SK-N-SH treated with all-trans-retinoic acid at 6 μM for 48 hours (cell line): ENCODE measurements around the gene VPS13D.

Experiments
- ATAC-seq: fragments of 200-7000 bp; cut with Tn5 transposase; 3 replicates; pipeline ENCODE4 v1.9.1; 2020; ENCODE audit warnings: mild to moderate bottlenecking, moderate library complexity
- ARNTL ChIP-seq: fragments of 450-650 bp; formaldehyde crosslinking; IDR thresholded peaks from 2 replicates; pipeline ENCODE4 v1.5.0; 2020; ENCODE audit warnings: low read depth, mild to moderate bottlenecking, moderate library complexity, borderline replicate concordance
- BACH2 ChIP-seq: fragments of 250-450 bp; sonication (Bioruptor Pico); IDR thresholded peaks from 2 replicates; pipeline ENCODE4 v1.9.0; 2021; ENCODE audit warnings: mild to moderate bottlenecking, borderline replicate concordance
- CREB5 ChIP-seq: fragments of 250-450 bp; sonication (Bioruptor Pico); IDR thresholded peaks from 2 replicates; pipeline ENCODE4 v1.5.1; 2020; ENCODE audit warnings: low read depth, mild to moderate bottlenecking, moderate library complexity
- CSDC2 ChIP-seq: fragments of 250-450 bp; sonication (Bioruptor Pico); IDR thresholded peaks from 2 replicates; pipeline ENCODE4 v1.5.0; 2020; ENCODE audit warnings: mild to moderate bottlenecking, moderate library complexity
- CSRNP3 ChIP-seq: fragments of 250-450 bp; sonication (Bioruptor Pico); IDR thresholded peaks from 2 replicates; pipeline ENCODE4 v1.5.1; 2021; ENCODE audit warnings: mild to moderate bottlenecking, moderate library complexity
- GLIS3 ChIP-seq: fragments of 250-450 bp; sonication (Bioruptor Pico); IDR thresholded peaks from 2 replicates; pipeline ENCODE4 v1.5.0; 2020; ENCODE audit warnings: mild to moderate bottlenecking, moderate library complexity
- ISL1 ChIP-seq: fragments of 250-450 bp; sonication (Bioruptor Pico); IDR thresholded peaks from 2 replicates; pipeline ENCODE4 v2.1.2; 2022; ENCODE audit warnings: mild to moderate bottlenecking, moderate library complexity
- POU6F1 ChIP-seq: fragments of 250-450 bp; sonication (Bioruptor Pico); IDR thresholded peaks from 2 replicates; pipeline ENCODE4 v1.8.0; 2021; ENCODE audit warnings: low read depth, mild to moderate bottlenecking, moderate library complexity, borderline replicate concordance
- PPARA ChIP-seq: fragments of 250-450 bp; sonication (Bioruptor Pico); IDR thresholded peaks from 2 replicates; pipeline ENCODE4 v1.5.0; 2020; ENCODE audit warnings: mild to moderate bottlenecking, borderline replicate concordance
- RARB ChIP-seq: fragments of 250-450 bp; sonication (Bioruptor Pico); IDR thresholded peaks from 2 replicates; pipeline ENCODE4 v1.8.0; 2021; ENCODE audit warnings: mild to moderate bottlenecking, moderate library complexity
- SNAI2 ChIP-seq: fragments of 250-450 bp; sonication (Bioruptor Pico); IDR thresholded peaks from 2 replicates; pipeline ENCODE4 v1.5.0; 2020; ENCODE audit warnings: mild to moderate bottlenecking, moderate library complexity
- TOX ChIP-seq: fragments of 250-450 bp; sonication (Bioruptor Pico); IDR thresholded peaks from 2 replicates; pipeline ENCODE4 v1.8.0; 2021; ENCODE audit warnings: mild to moderate bottlenecking, moderate library complexity, borderline replicate concordance
- TSHZ2 ChIP-seq: fragments of 250-450 bp; sonication (Bioruptor Pico); IDR thresholded peaks from 2 replicates; pipeline ENCODE4 v1.5.0; 2020; ENCODE audit warnings: mild to moderate bottlenecking, moderate library complexity
- ZC3H10 ChIP-seq: fragments of 250-450 bp; sonication (Bioruptor Pico); IDR thresholded peaks from 2 replicates; pipeline ENCODE4 v1.5.1; 2021; ENCODE audit warnings: mild to moderate bottlenecking, moderate library complexity
- ZFP30 ChIP-seq: fragments of 450-650 bp; formaldehyde crosslinking; IDR thresholded peaks from 2 replicates; pipeline ENCODE4 v1.5.0; 2022; ENCODE audit warnings: mild to moderate bottlenecking, moderate library complexity
- ZNF565 ChIP-seq: fragments of 450-650 bp; formaldehyde crosslinking; conservative IDR thresholded peaks from 2 replicates; pipeline ENCODE4 v1.5.0; 2020; ENCODE audit warnings: low read depth, mild to moderate bottlenecking, moderate library complexity
- ZNF70 ChIP-seq: fragments of 450-650 bp; formaldehyde crosslinking; IDR thresholded peaks from 2 replicates; pipeline ENCODE4 v1.5.0; 2020; ENCODE audit warnings: mild to moderate bottlenecking, moderate library complexity
- ZNF8 ChIP-seq: fragments of 450-650 bp; formaldehyde crosslinking; IDR thresholded peaks from 2 replicates; pipeline ENCODE4 v1.5.0; 2020; ENCODE audit warnings: mild to moderate bottlenecking, moderate library complexity

Gene VPS13D

GRCh38 chr1:12486401-12487005 lies 256.7 kb downstream of the VPS13D start:
- ATAC-seq, result no peak
- TF ChIP-seq CSDC2 (CRISPR knock-in tag) (no peak), TOX (CRISPR knock-in tag) (no peak), ARNTL (CRISPR knock-in tag) (no peak)

- TF ChIP-seq ZNF8 (CRISPR knock-in tag), result no peak
- no peak for TF ChIP-seq PPARA (CRISPR knock-in tag)
- TF ChIP-seq GLIS3 (CRISPR knock-in tag), result no peak
- no peak for TF ChIP-seq SNAI2
- no peak for TF ChIP-seq RARB (CRISPR knock-in tag)
- TF ChIP-seq ZNF565 (CRISPR knock-in tag), result no peak
- TF ChIP-seq TSHZ2 (CRISPR knock-in tag), result no peak
- no peak for TF ChIP-seq CSDC2 (CRISPR knock-in tag)
- no peak for TF ChIP-seq BACH2 (CRISPR knock-in tag)
- TF ChIP-seq POU6F1 (CRISPR knock-in tag), result no peak
- TF ChIP-seq ZFP30 (CRISPR knock-in tag), result no peak
- no peak for TF ChIP-seq TOX (CRISPR knock-in tag)
- ATAC-seq, result no peak
These were observed 257.7 kb downstream of the VPS13D start for GRCh38 chr1:12487520-12487919.

- TF ChIP-seq ISL1 (CRISPR knock-in tag) (peak; percentile 60; the same call in 1 of the 2 replicates), CREB5 (no peak)
- ATAC-seq, result 0 out of 3 replicates have a peak, but pooled peaks have one; percentile 28
These were observed 259.0 kb downstream of the VPS13D start for GRCh38 chr1:12488666-12489354.

- ATAC-seq, result no peak
- no peak for TF ChIP-seq ZNF8 (CRISPR knock-in tag)
- TF ChIP-seq CSRNP3 (CRISPR knock-in tag), result no peak
- no peak for TF ChIP-seq TOX (CRISPR knock-in tag)
- TF ChIP-seq BACH2 (CRISPR knock-in tag), result no peak
- TF ChIP-seq ZNF565 (CRISPR knock-in tag), result no peak
- no peak for TF ChIP-seq ZC3H10 (CRISPR knock-in tag)
- no peak for TF ChIP-seq POU6F1 (CRISPR knock-in tag)
- TF ChIP-seq GLIS3 (CRISPR knock-in tag), result no peak
- no peak for TF ChIP-seq ZFP30 (CRISPR knock-in tag)
- TF ChIP-seq ZNF70 (CRISPR knock-in tag), result no peak
- no peak for TF ChIP-seq ISL1 (CRISPR knock-in tag)
- TF ChIP-seq ARNTL (CRISPR knock-in tag), result no peak
- no peak for TF ChIP-seq CREB5
These were observed 260.8 kb downstream of the VPS13D start for GRCh38 chr1:12490532-12491142.
